Muscle of arm (tissue), 12 donors: ENCODE results near the gene APEH. TPM values are rescaled to one million over a fixed set of nuclear protein-coding genes. Genes with fewer than 3 reads are reported as not detected.
"Not testable (repeated sequence)": the region's sequence is repeated elsewhere in the genome, so short reads cannot be mapped to it uniquely, and the experiment has no call there.

Source experiments
- DNase-seq: peaks from one replicate; pipeline ENCODE4 v3.0.0-alpha.2; 2013
- polyA plus RNA-seq, 12 donors: library from polyadenylated mRNA; unstranded; fragments of 120-200 nt; gene quantifications; one replicate each; pipeline ENCODE4 v1.2.1, GENCODE V29; 2013; ENCODE audit not compliant: insufficient read length in 12 of 12

Gene APEH
- polyA plus RNA-seq, 12 donors: 46.6 to 86.0 (median 62.3) TPM; not detected in 1

DNA sequence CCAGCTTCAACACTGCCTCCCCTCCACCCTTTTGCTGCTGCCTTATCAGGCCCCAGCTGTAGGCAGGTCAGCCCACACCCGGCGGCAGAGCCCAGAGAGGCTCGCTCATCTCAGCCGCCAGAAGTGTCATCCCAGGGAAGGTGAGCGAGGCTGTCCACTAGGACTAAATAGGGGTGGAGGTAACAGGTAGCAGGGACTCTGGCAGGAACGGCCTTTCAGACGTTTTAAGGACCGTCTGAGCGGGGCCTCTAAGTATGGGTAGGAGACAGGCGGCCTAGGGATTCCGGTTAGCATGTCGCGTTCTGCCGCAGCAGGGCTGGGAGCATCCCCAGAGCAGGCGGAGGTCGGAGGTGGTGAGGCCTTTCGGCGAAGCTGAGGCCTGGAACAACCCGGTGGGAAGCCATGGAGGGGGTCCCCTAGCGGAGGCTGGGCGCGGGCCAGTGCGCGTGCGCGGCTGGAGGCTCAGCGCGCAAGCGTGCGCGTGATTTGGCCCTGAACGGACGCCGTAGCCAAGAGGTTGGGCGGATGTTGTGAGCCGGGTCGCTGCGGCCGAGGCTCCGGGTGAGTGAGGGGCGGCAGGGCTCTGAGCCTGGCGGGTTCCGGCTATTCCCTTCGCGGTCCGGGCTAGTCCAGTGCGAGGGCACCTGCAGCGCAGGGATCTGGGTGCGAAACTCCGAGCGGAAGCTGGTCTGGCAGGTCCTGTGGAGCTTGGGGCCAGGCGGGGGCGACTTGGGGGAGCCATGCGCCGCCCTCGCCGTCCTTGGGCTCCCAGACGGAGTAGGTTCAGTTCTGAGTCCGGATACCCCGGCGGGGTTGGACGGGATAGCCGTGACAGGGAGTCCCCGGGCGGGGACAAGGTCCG lies 15.1 kb downstream of the APEH start, which contains the start of the genes MST1 and RNF123:
TSS of gene MST1 (minus strand) at position 429 of the 862 bp plus-strand sequence. CDS start 783 bp downstream, outside the sequence.
TSS of gene RNF123 (plus strand) at position 512 of the 862 bp plus-strand sequence. CDS start 1,609 bp downstream, outside the sequence.
- DNase-seq: peak; percentile 95

DNA sequence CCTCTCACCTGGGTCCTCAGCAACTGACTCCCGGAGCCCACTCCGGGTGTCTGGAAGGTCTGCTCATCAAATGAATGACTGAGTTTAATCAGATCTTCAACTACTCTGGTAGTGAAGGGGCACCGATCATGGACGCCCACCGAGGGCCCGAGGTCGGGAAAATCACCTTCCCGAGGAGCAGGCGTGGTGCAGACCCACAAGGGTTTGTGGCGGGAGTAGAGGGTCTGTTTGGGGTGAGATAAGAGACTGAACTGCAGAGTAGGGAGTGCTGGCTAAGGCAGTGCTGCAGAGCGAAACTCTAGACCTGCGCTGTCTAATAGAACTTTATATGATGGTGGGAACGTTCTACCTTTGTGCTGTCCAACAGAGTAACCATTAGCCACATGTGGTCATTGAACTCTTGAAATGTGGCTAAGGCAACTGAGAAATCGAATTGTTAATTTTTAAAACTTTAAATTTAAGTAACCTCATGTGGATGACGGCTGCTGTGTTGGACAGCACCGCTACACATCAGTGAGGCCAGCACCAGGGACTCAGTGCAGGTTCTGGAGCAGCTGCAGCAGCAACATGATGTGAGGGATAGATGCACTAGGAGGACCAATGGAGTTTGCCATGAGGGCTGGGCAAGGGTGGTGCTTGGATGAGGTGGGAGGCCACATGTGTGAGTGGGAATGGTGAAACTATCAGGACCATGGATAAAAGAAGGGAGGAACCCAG lies 15.9 kb downstream of the APEH start:
- DNase-seq: not testable (repeated sequence)

DNA sequence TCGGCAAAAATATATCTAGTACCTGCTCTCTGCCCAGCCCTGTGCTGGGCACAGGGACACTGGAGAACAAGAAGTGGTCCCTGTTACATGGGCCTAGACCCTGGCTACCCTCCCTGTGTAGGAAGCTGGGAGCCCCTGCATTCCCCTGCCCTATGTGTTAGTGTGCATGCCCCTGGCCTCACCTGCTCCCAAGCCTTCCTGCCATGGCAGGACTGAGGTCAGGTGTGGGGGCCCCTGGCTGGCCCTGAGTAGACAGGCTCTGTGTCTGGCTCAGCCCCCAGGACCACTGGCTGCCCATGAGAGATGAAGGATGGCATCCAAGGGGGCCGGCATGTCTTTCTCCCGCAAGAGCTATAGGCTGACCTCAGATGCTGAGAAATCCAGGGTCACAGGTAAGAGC lies 16.7 kb downstream of the APEH start:
- DNase-seq: not testable (repeated sequence)

DNA sequence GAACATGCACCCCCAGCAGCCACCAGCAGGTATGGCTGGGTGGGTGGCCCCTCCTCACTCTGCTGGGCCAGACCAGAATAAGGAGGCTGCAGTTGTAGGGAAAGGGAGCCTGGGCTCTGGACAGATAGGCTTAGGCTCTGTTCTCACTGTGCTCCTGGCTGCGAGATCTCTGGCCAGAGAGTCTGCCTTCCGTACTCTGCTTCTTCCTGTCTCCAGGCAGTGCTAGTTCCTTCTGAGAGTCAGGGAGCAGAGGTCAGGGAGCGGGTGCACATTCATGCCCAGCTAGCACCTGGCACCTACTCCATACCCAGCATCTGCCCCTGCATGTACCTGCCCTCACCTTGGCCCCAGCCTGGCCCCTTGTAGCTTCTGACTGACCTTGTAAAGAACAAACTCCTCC lies 17.3 kb downstream of the APEH start:
- DNase-seq: not testable (repeated sequence)

DNA sequence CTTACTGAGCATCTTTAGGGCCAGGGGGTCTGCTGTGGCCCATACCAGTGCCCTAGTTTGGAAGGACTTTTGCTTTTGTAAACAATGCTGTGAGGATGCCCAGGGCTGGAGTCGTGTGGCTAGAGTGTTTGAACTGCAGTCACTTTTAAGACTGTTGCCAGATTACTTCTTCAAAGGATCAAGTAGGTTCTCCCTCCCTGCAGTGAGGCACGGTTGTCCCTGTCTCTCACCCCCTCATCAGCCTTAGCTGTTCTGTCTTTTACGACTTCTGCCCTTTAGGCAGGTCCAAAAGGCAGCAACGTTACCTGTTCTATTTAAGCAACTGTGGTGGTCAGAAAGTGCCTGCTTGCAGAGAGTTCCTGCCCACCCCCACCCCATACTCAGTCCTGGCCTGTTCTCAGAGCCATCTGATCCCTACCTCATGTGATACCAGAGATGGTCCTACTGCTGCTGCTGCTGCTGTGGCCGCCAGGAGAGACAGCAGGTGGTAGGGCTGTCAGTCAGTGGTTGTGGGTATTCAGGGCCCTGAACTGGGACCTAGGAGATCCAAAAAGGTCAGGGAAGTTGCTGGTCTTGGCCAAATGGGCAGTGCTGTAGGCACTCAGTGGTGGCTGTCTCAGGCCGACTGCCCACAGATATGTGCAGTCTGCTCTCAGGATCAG lies 20.4 kb downstream of the APEH start:
- DNase-seq: not testable (repeated sequence)

DNA sequence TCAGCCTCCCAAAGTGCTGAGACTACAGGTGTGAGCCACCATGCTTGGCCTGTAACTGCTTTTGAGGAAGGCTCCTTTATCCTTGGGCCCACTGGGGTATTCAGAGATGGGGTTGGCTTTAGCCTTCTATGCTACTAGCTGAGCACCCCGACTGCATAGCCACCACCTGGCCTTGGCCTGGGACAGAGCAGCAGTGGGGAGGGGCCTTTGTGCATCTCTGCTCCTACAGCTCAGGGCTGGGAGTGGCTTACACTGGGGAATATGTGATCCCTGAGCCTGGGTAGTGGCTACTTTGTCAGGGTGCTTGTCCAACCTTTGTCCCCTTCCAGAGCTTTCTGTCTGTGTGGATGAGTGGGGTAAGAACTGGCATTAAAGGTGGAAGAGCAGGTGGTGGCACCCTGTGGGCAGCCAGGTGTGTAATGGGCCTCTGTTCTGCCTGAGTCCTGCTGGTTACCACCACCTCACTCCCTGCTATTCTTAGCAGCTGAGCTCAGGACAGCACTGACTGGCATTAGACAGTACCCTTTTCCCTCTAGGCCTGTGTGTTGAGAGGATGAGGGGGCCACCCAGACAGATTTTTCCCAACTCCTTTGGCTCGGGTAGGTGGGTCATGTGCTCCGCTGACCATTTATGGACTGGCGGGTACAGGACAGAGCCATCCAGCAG lies 21.3 kb downstream of the APEH start:
- DNase-seq: not testable (repeated sequence)

DNA sequence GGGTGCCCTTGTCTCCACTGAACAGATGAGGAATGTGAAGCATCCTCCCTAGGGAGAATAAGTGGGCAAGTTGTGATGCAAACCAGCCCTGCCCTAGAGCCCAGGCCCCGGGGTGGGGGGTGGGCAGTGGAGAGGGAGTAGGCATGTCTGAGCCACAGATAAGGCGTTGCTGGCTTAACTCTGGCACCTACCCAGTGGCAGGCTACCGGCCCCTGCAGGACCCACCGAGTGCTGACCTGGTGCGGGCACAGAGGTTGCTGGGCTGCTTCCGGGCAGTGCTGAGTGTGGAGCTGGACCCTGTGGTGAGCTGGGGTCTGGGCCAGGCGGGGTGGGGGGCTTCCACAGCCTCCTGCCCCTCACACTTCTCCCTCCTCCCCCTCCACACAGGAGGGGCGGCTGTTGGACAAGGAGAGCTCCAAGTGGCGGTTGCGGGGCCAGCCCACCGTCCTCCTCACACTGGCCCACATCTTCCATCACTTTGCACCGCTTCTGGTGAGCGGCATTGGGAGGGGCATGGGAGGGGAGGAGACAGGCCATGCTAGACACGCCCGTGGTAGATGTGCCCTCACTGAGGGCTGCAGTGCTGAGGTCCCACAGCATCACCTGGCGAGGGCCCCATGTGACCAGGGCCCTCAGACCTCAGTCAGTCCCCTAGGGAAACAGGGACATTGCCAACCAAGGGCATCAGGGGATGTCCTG lies 25.3 kb downstream of the APEH start:
- DNase-seq: no peak

DNA sequence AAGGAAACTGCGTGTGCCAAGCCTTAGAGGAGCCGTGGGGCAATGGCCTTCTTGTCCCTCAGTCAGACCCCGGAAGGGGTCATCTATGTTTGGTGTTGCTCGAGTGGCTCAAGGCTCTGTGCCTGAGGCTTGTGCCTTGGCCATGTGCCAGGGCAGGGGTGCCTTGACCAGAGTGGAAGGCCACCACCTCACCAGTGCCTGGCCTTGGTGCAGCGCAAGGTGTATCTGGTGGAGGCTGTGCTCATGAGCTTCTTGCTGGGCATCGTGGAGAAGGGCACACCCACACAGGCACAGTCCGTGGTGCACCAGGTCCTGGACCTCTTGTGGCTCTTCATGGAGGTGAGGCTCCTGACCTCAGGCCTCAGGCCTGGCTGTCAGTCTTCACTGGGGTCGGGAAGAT lies 25.9 kb downstream of the APEH start:
- DNase-seq: no peak

DNA sequence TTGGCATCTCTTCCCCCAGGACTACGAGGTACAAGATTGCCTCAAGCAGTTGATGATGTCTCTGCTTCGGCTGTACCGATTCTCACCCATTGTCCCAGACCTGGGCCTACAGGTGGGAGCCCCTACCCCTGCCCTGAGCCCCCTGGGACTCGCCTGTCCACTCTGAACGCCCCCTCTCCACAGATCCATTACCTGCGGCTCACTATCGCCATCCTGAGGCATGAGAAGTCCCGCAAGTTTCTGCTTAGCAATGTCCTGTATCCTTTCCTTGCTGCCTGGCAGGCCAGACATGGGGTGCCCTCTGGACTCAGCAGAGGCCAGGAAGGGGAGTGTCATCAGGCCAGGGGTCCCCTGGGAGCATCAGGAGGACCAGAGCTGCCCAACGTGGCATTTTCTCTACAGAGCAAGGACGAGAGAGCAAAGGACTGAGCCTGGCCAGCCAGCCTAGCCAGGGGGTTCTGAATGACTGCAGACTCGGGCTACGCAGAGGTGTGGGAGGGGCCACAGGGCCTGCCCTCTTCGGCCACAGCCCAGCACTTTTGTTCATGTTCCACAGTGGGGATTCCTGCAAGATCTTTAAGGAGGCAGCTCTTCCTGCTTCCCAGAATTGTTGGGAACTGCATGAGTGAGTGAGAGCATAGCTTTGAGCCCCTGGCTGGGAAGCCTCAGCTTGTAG lies 26.4 kb downstream of the APEH start:
- no peak for DNase-seq

DNA sequence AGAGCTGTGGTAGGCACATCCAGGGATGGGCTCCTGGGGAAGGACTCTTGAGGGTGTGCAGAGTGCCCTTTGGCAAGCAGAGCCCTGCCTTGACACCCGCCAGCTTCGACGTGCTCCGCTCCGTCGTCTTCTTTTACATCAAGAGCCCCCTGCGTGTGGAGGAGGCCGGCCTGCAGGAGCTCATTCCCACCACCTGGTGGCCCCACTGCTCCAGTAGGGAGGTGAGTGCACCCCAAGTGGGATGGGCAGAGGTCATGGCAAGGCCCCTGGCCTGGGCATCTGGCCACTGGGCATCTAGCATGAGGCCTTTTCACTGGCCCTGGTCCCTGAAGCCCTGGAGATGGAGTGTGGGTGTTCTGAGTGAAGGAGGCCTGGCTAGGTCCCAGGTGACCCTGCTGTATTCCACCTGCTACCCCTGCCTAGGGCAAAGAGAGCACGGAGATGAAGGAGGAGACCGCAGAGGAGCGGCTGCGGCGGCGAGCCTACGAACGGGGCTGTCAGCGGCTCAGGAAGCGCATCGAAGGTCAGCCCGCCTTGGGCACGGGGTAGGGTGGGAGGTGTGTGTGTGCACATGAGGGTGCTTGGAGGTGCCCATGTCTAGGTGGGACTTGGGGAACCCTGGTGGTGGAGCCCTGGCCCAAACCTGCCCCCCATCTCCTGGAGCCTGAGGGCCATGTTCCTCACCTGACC lies 27.4 kb downstream of the APEH start:
- DNase-seq: no peak

DNA sequence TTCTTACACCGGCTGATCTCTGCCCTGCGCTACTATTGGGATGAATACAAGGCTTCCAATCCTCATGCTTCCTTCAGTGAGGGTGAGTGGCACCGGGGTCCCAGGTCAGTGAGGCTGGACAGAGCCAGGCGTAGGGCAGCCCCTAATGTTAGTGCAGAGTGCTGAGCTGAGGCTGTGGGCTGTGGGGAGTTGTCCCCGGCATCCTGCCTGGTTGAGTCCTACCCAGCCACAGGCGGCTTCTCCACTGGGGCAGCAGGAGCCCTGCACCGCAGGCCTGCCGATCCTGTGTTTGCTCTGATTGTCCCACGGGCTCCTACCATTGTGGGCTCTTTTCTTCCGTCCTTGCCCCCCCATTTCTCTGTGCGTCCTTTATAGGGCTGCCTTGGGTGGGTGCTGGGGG lies 28.5 kb downstream of the APEH start:
- DNase-seq: no peak

DNA sequence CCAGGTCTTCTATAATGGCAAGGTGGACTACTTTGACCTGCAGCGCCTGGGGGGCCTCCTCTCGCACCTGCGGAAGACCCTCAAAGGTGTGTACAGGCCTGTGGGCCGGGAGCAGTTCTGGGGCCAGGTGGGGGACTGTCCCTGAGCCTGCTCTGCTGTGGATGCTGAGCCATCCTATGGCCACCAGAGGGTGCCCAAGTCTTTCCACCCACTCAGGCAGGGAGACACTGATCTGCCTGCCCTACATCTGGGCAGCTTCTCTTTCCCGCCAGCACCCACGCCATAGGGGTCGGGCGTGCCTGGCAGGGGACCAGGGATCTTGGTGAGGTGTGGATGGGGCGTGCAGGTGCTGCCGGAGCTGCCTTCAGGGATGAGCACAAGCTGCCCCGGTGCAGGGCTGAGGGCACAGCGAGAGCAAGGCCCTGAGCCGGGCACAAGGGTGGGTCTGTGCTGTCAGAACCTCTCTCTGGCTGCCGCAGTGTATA lies 29.3 kb downstream of the APEH start:
- DNase-seq: no peak

DNA sequence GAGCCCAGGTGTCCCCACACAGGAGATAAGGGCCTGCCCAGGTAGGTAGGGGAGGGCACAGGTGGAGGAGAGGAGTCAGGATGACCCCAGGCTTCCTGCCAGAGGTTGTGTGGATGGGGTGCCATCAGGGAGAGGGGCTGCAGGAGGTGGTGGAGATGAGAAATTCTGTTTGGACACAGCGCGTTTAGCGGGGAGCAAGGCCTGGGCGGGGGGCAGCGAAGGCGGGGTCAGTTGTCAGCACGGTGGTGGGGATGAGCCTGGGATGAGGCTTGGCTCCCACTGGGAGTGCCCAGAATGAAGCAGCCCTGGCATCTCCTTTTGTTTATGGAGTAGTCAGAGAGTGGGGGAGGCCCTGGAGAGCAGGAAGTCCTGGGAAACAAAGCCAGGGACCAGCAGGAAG lies 29.8 kb downstream of the APEH start:
- DNase-seq: no peak

DNA sequence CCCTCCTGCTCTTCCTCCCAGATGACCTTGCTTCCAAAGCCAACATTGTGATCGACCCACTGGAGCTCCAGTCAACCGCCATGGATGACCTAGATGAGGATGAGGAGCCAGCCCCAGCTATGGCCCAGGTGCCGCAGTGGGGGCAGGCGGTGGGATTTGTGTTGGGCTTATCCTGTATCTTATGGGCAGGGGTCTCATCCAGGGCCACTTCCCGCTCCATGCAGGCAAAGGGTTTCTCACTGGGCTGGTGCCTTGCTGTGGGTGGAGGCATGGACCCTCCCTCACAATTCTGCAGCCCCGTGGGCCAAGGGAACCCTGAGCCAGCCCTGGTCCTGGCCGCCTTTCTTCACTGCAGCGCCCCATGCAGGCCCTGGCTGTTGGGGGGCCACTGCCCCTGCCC lies 30.5 kb downstream of the APEH start:
- no peak for DNase-seq

DNA sequence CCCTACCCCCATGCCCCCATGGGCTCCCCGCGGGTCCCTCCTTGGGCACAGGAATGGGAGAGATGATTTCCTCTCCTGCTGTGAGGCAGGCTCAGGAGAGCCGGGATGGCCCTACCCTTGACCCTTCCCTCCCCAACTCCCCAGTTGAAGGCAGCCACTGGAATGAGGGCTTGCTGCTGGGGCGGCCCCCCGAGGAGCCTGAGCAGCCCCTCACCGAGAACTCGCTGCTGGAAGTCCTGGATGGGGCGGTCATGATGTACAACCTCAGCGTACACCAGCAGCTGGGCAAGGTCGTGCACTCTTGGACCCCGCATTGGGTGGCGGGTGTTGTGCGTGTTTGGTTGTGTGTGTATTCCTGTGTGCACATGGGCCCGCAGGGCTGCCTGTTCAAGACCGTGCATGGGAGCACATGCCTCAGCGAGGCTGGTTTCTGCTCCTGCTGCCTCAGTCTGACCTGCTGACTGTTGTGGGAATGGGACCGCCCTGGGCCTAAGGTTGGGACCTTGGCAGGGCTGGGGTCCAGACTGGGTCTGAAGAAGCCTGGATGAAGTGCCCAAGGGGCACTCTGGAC lies 31.3 kb downstream of the APEH start:
- DNase-seq: no peak

DNA sequence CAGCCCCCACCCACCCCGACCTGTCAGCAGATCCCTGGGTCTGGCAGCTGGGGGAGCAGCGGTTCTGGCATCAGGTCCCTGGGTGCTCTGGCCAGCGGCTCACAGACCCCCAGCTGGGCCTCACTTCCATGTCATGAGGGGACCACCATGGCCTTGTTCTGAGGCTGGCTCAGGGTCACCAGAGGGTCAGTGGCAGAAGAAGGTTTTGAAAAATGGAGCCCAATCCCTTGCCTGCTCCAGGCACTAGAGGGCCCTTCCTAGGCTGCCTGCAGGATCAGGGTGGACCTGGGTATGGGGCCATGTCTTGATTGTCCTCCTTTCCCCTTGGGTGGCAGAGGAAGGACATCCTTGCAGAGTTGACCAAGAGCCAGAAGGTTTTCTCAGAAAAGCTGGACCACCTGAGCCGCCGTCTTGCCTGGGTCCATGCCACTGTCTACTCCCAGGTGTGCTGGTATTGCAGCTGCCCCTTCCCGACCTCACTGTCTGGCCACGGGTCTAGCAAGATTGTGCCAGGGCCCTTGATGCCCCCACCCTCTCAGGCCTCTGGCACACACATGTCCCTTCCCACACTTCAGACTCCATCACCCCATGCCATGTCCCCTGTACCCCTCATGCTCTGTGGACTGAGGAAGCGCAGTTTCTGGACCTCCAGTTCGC lies 32.4 kb downstream of the APEH start:
- DNase-seq: no peak

DNA sequence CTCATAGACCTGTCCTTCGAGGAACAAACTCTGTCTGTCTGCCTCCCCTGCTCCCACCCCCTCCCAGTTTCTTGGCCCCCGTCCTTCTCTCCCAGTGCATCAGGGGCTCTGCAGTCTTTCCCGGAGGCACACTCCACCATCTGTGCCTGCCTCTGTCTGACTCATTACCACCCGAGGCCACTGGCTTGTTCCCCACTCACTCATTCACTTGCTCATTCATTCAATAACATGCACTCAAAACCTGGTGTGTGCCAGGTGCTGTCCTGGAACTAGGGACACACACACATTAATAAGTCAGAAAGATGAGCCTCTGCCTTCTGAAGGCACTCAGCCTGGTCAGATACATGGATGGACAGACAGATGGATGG lies 32.9 kb downstream of the APEH start:
- DNase-seq: no peak

DNA sequence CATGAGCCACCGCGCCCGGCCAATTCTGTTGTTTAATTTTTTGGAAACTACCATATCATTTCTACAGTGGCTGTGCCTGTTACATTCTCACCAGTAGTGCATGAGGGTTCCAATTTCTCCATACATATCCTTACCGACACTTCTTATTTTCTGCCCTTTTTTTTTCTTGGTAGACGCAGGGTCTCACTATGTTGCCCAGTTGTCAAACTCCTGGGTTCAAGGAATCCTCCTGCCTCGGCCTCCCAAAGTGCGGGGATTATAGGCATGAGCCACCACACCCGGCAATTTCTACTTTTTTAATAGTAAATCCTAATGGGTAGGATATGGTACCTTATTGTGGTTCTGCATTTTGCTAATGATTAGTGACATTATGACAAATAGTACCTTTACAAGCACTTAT lies 35.7 kb downstream of the APEH start:
- no peak for DNase-seq

DNA sequence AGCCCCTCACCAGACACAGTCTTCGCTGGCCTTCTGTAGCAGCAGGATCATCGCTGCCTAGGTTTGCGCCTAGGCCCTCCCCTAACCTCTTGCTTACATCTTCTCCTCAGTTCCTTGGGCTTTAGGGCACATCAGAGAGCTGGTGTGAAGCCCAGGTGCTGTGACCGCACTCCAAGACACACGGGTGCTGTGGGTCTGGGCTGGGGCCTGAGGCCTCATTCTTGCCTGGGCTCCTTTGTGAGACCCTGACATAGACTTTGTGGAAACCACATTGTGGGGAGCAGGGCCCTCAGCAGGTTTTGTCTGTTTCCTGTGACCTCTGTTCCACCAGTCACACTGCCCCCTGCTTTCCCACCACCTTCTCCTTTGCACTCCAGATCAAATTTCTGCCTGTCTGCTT lies 37.3 kb downstream of the APEH start:
- DNase-seq: no peak
